ENCODE data around the gene TNFSF15.

Gene TNFSF15

GRCh38 chr9:114770991-114771390 lies 34.8 kb downstream of the TNFSF15 start:
- ATAC-seq (ENCODE audit: low read depth) (no peak), DNase-seq (ENCODE audit: low spot score in 2 of 2) (no peak)
- H3K9me3 Mint-ChIP-seq, result no peaks in the 10 kb centered on the region
- H3K36me3 Mint-ChIP-seq, result no peaks in the 10 kb centered on the region
- no peak overlapping the region for H3K4me3 Mint-ChIP-seq
- peaks cover 16% of the 10 kb centered on the region for H3K4me1 Mint-ChIP-seq
- H3K27ac Mint-ChIP-seq, result no peak overlapping the region
- no peaks in the 10 kb centered on the region for H3K27me3 Mint-ChIP-seq

GRCh38 chr9:114769624-114770023 lies 36.2 kb downstream of the TNFSF15 start:
- H3K4me1 Mint-ChIP-seq, result peaks cover 9% of the 10 kb centered on the region
- H3K27ac Mint-ChIP-seq, result no peak overlapping the region
- no peaks in the 10 kb centered on the region for H3K9me3 Mint-ChIP-seq
- no peaks in the 10 kb centered on the region for H3K27me3 Mint-ChIP-seq
- H3K36me3 Mint-ChIP-seq, result no peaks in the 10 kb centered on the region
- DNase-seq (ENCODE audit: low spot score in 2 of 2) (no peak), ATAC-seq (ENCODE audit: low read depth) (no peak)
- no peak overlapping the region for H3K4me3 Mint-ChIP-seq

- Mint-ChIP-seq H3K4me3 (no peak overlapping the region), H3K27ac (no peak overlapping the region), H3K4me1 (no peaks in the 10 kb centered on the region), H3K36me3 (no peaks in the 10 kb centered on the region), H3K27me3 (no peaks in the 10 kb centered on the region), H3K9me3 (peaks cover 2% of the 10 kb centered on the region)
- DNase-seq (ENCODE audit: low spot score in 2 of 2), result no peak
- ATAC-seq (ENCODE audit: low read depth), result no peak
These were observed 42.6 kb downstream of the TNFSF15 start for GRCh38 chr9:114763220-114763619.

- H3K9me3 Mint-ChIP-seq, result peaks cover 2% of the 10 kb centered on the region
These were observed 44.3 kb downstream of the TNFSF15 start for GRCh38 chr9:114761523-114761922.

GRCh38 chr9:114759512-114760341 lies 46.1 kb downstream of the TNFSF15 start:
- H3K36me3 Mint-ChIP-seq, result no peaks in the 10 kb centered on the region

More at GRCh38 chr9:114761523-114761922, 44.3 kb downstream of the TNFSF15 start:
- no peaks in the 10 kb centered on the region for H3K27me3 Mint-ChIP-seq
- peaks cover 9% of the 10 kb centered on the region for H3K4me1 Mint-ChIP-seq
- ATAC-seq (ENCODE audit: low read depth), result no peak
- no peak overlapping the region for H3K4me3 Mint-ChIP-seq
- no peak overlapping the region for H3K27ac Mint-ChIP-seq
- DNase-seq (ENCODE audit: low spot score in 2 of 2), result no peak
- no peaks in the 10 kb centered on the region for H3K36me3 Mint-ChIP-seq

GRCh38 chr9:114757984-114758383 lies 47.9 kb downstream of the TNFSF15 start:
- no peak overlapping the region for H3K4me3 Mint-ChIP-seq
- H3K36me3 Mint-ChIP-seq, result no peaks in the 10 kb centered on the region
- H3K27me3 Mint-ChIP-seq, result no peaks in the 10 kb centered on the region
- no peak for ATAC-seq (ENCODE audit: low read depth)
- DNase-seq (ENCODE audit: low spot score in 2 of 2), result no peak
- H3K9me3 Mint-ChIP-seq, result peaks cover 2% of the 10 kb centered on the region
- peaks cover 26% of the 10 kb centered on the region for H3K4me1 Mint-ChIP-seq
- no peak overlapping the region for H3K27ac Mint-ChIP-seq

More at GRCh38 chr9:114759512-114760341, 46.1 kb downstream of the TNFSF15 start:
- no peak for DNase-seq (ENCODE audit: low spot score in 2 of 2)
- no peak for ATAC-seq (ENCODE audit: low read depth)
- H3K4me3 Mint-ChIP-seq, result no peak overlapping the region
- H3K27ac Mint-ChIP-seq, result no peak overlapping the region
- H3K27me3 Mint-ChIP-seq, result no peaks in the 10 kb centered on the region
- peaks cover 2% of the 10 kb centered on the region for H3K9me3 Mint-ChIP-seq
- H3K4me1 Mint-ChIP-seq, result peaks cover 18% of the 10 kb centered on the region

GRCh38 chr9:114757395-114757794 lies 48.4 kb downstream of the TNFSF15 start:
- Mint-ChIP-seq H3K36me3 (no peaks in the 10 kb centered on the region), H3K27me3 (no peaks in the 10 kb centered on the region), H3K9me3 (peaks cover 2% of the 10 kb centered on the region), H3K4me3 (no peak overlapping the region), H3K27ac (no peak overlapping the region), H3K4me1 (peaks cover 26% of the 10 kb centered on the region)
- DNase-seq (ENCODE audit: low spot score in 2 of 2) (no peak), ATAC-seq (ENCODE audit: low read depth) (no peak)

GRCh38 chr9:114756920-114757319 lies 48.9 kb downstream of the TNFSF15 start:
- Mint-ChIP-seq H3K27me3 (no peaks in the 10 kb centered on the region), H3K4me1 (peaks cover 26% of the 10 kb centered on the region), H3K27ac (no peak overlapping the region), H3K4me3 (no peak overlapping the region), H3K36me3 (no peaks in the 10 kb centered on the region), H3K9me3 (peaks cover 2% of the 10 kb centered on the region)
- DNase-seq (ENCODE audit: low spot score in 2 of 2) (no peak), ATAC-seq (ENCODE audit: low read depth) (no peak)

GRCh38 chr9:114754581-114754980 lies 51.3 kb downstream of the TNFSF15 start:
- Mint-ChIP-seq H3K36me3 (no peaks in the 10 kb centered on the region), H3K27ac (peak overlapping the region; percentile 24), H3K4me1 (peaks cover 26% of the 10 kb centered on the region), H3K27me3 (no peaks in the 10 kb centered on the region), H3K9me3 (peaks cover 2% of the 10 kb centered on the region), H3K4me3 (peak overlapping the region; percentile 2)
- DNase-seq (ENCODE audit: low spot score in 2 of 2), result peak; percentile 26 to 61
- ATAC-seq (ENCODE audit: low read depth), result peak; percentile 96

- Mint-ChIP-seq H3K9me3 (no peaks in the 10 kb centered on the region), H3K27me3 (no peaks in the 10 kb centered on the region), H3K36me3 (no peaks in the 10 kb centered on the region), H3K4me3 (no peak overlapping the region), H3K4me1 (peaks cover 2% of the 10 kb centered on the region), H3K27ac (no peak overlapping the region)
- no peak for ATAC-seq (ENCODE audit: low read depth)
- no peak for DNase-seq (ENCODE audit: low spot score in 2 of 2)
These were observed 59.1 kb downstream of the TNFSF15 start for GRCh38 chr9:114746591-114747346.

GRCh38 chr9:114745879-114746550 lies 59.8 kb downstream of the TNFSF15 start:
- Mint-ChIP-seq H3K27ac (no peak overlapping the region), H3K4me1 (peaks cover 2% of the 10 kb centered on the region), H3K36me3 (no peaks in the 10 kb centered on the region), H3K9me3 (no peaks in the 10 kb centered on the region), H3K4me3 (no peak overlapping the region), H3K27me3 (no peaks in the 10 kb centered on the region)
- ATAC-seq (ENCODE audit: low read depth), result no peak
- DNase-seq (ENCODE audit: low spot score in 2 of 2), result no peak

GRCh38 chr9:114745108-114745848 lies 60.6 kb downstream of the TNFSF15 start:
- Mint-ChIP-seq H3K4me3 (no peak overlapping the region), H3K27ac (no peak overlapping the region), H3K27me3 (no peaks in the 10 kb centered on the region), H3K36me3 (no peaks in the 10 kb centered on the region), H3K9me3 (no peaks in the 10 kb centered on the region), H3K4me1 (peaks cover 2% of the 10 kb centered on the region)
- ATAC-seq (ENCODE audit: low read depth), result no peak
- DNase-seq (ENCODE audit: low spot score in 2 of 2), result no peak

GRCh38 chr9:114743446-114743845 lies 62.4 kb downstream of the TNFSF15 start:
- DNase-seq (ENCODE audit: low spot score in 2 of 2) (no peak), ATAC-seq (ENCODE audit: low read depth) (no peak)
- H3K4me3 Mint-ChIP-seq, result no peak overlapping the region
- H3K36me3 Mint-ChIP-seq, result no peaks in the 10 kb centered on the region
- no peaks in the 10 kb centered on the region for H3K9me3 Mint-ChIP-seq
- no peaks in the 10 kb centered on the region for H3K27me3 Mint-ChIP-seq
- peaks cover 7% of the 10 kb centered on the region for H3K4me1 Mint-ChIP-seq
- H3K27ac Mint-ChIP-seq, result no peak overlapping the region
